Measurements from ENCODE around the gene SPDYE16.
"Not testable (repeated sequence)": the region's sequence is repeated elsewhere in the genome, so short reads cannot be mapped to it uniquely, and the experiment has no call there.

Gene SPDYE16

DNA sequence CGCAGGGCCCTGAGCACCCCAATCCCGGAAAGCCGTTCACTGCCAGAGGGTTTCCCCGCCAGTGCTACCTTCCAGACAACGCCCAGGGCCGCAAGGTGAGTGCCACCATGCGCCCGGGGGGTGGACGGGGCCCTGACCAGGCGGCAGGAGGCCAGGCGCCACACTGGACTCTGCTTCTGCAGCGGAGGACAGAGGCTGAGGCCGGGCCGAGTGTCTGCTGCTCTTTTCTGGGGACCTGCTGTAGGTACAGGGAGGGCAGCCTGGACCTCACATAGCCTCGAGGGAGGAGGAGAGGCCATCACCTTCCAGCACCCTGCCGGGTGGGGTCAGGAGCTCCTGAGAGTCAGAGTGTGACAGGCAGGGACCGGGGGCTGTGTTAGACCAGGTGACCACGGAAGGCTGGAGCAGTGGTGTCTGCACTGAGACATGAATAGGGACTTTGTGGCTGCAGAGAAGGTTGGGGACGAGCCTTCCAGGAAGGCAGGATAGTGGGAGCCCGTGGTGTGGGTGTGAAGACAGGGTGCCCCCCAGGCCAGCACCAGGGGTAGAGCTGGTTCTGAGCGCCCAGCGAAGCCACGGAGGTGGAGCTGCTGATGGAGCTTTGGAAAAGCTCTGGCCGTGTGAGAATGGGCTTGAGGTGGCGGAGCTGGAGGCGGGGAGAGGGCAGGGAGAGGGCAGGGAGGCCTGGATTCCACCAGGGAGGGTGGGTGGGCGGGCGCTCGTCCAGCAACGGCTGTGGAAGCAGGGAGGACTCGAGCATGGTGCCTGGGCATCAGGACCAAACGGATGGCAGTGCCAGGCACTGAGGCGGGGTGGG is 38.5 kb downstream of the SPDYE16 start:
- DNase-seq = not testable (repeated sequence)

DNA sequence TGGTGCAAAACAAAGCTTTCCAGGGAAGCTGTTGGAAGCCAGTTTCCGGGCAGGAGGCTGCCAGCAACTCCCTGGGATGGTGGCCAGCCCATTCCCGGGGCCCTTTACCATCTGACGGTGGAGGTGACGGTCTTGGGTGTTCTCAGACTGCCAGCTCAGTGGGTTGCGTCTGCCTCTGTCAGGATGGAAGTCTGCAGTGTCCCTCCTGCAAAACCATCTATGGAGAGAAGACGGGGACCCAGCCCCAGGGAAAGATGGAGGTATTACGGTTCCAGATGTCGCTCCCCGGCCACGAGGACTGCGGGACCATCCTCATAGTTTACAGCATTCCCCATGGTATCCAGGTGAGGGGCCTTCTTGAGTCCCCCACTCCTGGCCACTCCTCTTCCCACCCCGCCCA is 39.9 kb downstream of the SPDYE16 start:
- DNase-seq = not testable (repeated sequence)

DNA sequence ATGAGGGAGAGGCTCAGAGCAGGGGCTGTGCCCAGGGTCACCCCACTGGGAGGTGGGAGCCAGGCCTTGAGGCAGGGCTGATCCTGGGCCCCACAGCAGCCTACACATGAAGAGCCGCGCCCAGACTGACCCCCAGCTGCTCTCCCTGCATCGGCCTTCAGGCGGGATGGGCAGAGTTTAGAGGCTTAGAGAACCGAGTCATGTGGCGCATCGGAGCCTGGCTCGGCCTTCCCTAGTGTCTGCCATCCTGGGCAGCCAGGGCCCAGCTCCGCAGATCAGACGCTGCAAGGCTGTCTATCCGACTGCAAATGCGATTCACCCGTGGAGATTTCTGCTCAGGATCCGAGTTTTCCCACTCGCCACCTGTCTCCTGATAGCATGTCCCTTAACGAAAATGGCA is 40.3 kb downstream of the SPDYE16 start:
- DNase-seq = not testable (repeated sequence)

DNA sequence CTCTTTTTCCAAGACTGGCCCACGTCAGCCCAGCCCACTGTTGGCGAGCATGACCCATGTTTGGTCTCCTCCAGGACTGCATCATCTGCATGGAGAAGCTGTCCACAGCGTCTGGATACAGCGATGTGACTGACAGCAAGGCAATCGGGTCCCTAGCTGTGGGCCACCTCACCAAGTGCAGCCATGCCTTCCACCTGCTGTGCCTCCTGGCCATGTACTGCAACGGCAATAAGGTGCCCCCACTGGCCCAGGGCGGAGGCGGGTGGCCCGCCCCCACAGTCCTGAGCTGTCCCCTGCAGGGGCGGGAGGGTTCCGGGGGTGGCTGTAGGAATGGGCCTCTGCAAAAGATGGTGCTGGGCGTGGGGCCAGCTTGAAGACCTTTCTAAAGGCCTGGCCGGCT is 40.9 kb downstream of the SPDYE16 start:
- not testable (repeated sequence) for DNase-seq

DNA sequence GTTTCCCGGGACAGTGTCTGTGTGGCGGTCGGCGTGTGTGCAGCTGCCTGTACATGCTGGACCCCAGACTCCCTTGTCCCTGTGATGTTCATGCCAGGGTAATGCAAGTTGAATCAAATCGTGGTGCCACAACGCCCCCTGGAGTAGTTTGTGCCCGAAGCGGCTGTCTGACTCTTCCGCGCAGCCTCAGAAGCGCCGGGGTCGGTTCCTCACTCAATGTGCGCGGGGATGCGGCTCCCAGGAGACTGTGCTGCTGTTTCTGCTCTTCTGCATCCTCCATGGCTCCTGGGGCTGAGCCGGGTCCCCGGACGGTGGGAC is 43.2 kb downstream of the SPDYE16 start:
- not testable (repeated sequence) for DNase-seq

DNA sequence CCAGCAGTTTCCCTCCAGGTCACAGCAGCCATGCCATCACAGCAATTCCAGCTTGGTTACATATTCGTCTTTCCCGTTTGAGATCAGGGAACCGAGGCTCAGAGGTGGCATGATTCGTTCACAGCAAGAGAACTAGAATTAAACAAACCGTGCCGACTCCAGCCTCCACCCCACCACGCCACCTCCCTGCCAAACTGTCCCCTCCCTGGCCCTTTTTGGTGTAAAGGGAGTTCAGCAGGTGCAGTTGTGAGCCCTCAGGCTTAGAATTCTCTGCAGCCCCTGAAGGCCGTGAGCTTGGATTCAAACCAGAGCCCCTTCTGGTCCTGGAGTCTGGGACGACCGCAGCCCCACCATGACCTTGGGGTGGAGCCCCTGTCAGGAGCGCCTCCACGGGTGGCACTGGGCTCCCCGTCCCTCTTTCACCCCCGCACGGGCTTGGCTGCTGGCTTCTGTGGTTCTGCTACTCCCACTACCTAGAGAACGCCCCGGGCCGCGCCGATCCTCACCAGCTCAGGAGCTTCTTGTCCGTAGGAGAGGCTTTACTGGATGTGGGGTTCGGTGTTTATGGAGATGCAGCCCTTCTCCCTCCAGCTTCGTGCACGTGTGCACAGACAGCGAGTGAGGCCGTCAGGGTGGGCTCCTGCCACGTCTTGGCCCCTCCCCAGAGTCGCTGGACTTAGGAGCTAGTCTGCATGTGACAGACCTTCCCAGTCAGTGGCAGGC is 43.7 kb downstream of the SPDYE16 start:
- DNase-seq = not testable (repeated sequence)

DNA sequence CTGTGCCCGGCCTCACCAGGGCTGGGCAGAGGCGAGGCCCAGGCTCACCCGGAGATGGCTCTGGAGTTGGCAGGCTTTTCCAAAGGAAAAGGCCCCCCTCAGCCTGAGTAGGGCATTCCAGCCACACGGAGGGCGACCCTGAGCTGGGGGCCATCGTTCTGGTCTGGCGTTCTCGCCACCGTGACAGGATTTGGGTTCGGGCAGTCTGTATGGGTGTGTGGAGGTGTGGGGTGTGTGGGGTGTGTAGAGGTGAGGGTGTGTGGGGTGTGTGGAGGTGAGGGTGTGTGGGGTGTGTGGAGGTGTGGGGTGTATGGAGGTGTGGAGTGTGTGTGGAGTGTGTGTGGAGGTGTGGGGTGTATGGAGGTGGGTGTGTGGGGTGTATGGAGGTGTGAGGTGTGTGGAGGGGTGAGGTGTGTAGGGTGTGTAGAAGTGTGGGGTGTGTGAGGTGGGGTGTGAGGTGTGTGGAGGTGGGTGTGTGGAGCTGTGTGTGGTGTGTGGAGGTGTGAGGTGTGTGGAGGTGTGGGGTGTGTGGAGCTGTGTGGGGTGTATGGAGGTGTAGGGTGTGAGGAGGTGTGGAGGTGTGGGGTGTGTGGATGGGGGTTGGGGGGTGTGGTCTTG is 44.4 kb downstream of the SPDYE16 start:
- DNase-seq = not testable (repeated sequence)

DNA sequence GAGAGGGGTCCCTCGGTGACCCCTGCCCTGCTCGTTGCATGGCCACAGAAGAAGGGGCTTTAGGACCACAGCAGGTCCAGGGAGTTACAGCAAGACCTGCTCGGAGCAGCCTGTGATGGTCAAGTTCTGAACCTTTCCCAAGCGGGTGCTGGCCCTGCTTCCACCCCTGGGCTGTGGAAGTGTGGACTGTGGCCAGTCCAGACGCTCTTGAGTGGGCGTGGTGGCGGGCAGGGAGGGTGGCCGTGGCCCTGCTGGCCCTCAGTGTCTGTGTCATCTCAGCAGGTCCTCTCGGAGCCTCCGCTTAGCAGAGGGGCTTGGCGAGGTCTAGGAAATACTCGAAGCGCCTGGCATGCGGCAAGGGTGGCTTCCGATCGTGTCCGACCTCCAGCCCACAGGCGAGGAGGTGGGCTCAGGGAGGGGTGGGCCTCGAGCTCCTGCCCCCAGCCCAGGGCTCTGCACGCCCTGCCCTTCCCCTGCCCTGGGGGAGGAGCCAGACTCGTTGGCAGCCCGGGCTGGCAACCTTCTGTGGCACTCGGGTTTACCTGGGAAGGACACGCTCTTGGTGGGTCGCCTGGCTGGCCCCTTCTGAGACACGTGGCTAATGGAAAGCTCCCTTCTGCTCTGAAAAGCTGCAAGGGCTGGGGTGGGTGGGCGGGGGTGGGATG is 45.0 kb downstream of the SPDYE16 start:
- DNase-seq = not testable (repeated sequence)

DNA sequence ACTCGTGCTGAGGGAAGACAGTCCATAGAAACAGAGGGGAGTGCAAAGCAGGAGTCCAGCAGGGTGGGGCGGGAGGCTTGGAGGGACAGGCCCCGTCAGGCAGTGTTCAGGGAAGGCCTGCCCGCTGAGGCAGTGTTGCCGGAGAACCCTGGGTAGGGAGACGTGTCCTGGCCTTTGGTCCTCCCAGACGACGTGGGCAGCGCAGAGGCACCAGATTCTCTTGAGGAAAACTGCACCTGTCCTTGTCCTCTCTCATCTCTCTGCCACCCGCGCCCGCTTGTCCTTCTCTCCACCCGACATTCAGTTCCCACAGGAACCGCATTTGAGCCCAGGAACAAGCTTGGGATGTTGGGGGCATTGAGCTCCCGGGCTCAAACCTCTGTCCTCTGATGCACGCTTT is 47.4 kb downstream of the SPDYE16 start:
- DNase-seq = not testable (repeated sequence)

DNA sequence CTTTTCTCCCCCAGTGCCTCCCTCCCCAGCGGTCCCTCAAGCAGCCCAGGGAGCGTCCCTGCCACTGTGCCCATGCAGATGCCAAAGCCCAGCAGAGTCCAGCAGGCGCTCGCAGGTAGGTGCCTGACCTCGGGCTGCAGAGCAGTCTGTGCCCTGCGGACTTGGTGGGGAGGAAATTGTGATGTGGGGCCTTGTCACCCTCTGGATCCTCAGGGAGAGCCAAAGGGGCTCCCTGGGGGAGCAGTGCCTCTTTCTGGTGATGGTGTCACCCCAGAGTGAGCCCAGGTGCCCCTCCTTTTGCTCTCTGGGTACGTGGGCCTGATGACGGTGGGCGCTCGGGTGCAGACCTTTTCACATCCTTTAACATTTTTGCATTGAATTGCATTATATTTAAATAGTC is 51.0 kb downstream of the SPDYE16 start:
- DNase-seq = not testable (repeated sequence)

DNA sequence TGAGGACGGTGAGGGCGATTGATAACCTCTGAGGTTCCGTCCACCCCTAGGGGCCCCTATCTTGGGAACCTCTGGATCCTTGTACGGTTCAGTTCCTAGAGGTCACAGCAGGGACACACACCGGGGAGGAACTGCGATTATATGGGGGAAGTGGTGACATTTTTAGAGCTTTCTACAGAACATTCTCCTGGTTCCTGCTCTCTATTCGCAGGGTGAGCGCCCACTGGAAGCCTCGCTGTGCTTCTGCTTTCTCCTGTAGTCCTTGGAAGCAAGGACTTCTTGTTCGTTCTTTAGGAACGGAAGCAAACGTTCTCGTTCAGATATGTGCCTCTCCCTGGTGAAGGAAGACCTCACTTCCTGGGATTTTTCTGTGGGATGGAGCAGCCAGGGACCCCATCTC is 55.1 kb downstream of the SPDYE16 start:
- DNase-seq = not testable (repeated sequence)

DNA sequence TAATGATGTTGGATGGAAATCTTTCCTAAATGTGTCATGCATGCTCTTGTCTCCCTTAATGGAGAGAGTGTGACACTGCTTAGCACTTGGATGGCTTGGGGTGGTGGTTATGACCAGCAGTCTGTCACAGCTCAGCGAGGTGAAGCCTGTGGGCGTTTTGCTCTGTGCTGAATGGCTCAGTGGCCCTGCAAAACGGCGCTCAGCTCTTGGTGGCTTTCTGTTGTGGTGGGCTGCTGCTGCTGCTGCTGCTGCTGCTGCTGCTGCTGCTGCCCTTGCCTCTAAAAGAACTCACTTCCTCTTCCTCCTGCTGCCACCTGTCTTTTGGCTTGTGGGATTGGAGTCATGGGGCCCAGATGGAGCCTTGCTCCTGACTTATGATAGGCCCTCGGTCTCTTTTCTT is 56.5 kb downstream of the SPDYE16 start:
- not testable (repeated sequence) for DNase-seq

DNA sequence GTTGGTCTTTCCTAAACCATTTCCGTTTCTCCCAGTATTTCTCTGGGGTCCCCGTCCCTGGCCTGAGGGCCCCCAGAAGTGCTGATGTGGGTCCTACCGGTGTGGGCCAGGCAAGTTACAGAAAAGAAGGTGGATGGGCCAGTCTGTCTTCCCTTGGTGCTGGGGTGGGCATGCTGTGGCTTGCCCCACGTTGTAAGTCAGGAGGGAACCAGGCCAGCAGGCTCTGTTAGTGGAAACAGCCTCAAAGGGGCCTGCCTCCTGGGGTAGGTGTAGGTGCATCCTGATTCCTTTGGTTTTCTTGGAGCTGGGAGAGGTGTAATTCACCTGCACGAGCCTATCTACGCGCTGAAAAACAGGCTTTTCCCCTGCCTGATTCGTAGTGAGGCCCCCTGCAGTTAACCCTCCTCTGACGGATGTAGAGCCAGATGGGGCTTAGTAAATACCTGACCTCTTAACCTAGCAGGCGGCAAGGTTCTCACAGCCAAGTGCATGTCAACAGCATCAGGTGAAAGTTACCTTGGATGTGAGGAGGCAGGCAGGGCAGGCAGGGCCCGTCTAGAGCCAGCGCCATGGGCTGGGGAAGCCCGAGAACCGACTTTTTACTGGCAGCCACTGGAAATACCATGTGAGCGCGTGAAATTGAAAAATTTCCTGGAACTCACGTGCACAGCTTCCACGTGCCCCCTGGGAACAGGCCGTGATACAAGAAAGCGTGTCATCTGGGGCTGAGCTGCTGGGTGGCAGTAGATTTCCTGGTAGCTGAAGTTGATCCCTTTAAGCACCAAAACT is 57.1 kb downstream of the SPDYE16 start:
- DNase-seq = not testable (repeated sequence)

DNA sequence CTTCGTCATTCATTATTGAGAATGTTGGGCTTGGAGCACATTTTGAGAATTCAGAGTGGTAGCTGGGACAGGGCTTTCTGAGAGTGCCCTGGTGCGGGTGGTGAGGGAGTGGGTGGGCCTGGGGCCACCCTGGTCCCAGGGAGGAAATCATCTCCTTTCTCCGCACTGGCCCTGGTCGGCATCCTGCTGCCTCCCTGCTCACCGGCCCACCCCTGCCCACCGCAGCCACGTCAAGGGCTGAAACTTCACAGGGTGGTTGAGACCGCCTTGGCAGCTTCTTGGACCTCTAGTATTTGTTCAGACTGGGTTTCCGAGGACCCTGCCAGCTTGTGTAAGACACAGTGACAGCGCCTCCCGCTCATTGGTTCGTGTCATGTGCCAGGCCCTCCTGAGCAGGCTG is 58.6 kb downstream of the SPDYE16 start:
- DNase-seq = not testable (repeated sequence)

DNA sequence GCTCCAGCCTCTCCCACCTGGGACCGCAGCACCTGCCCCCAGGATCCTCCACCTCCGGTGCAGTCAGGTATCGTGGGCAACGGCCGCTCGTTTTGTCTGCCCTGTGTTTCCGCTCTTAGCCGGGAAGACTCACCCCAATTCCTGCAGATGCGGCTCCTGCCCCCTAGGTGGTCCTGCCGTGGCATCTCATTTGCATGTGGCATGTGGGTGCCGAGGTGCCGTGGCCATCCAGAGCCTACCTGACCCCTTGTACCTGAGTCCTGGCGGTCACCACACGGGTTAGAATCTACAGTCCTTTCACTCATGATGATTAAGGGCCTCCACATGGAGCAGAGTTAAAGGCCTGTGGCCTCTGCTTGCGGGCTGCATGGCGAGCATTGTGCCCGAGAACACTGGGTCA is 60.0 kb downstream of the SPDYE16 start:
- not testable (repeated sequence) for DNase-seq

DNA sequence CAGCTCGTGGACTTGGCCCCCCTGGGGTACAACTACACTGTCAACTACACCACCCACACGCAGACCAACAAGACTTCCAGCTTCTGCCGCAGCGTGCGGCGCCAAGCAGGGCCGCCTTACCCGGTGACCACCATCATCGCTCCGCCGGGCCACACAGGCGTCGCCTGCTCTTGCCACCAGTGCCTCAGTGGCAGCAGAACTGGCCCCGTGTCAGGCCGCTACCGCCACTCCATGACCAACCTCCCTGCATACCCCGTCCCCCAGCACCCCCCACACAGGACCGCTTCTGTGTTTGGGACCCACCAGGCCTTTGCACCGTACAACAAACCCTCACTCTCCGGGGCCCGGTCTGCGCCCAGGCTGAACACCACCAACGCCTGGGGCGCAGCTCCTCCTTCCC is 60.4 kb downstream of the SPDYE16 start:
- DNase-seq = not testable (repeated sequence)
